LNCaP clone FGC (cell line): ENCODE data around the gene PHF20.
"Not testable (repeated sequence)": the region's sequence is repeated elsewhere in the genome, so short reads cannot be mapped to it uniquely, and the experiment has no call there.

Source experiments
- DNase-seq: peaks from one replicate; pipeline ENCODE4 v3.0.0-alpha.2; 2011; ENCODE audit warnings: low read depth
- H3K4me3 ChIP-seq: 2 replicates; pipeline ENCODE4 v1.5.1; 2011; ENCODE audit warnings: mild to moderate bottlenecking, low read depth, low read length, control low read depth
- CTCF ChIP-seq: IDR thresholded peaks from 2 replicates; pipeline ENCODE4 v1.5.1; 2012; ENCODE audit warnings: mild to moderate bottlenecking; ENCODE audit not compliant: control insufficient read depth, insufficient read depth; ENCODE audit errors: extremely low read depth

Gene PHF20

GRCh38 chr20:35991142-35991771, 219.4 kb downstream of the PHF20 start:
- TF ChIP-seq CTCF = peak; percentile 57
- no peak overlapping the region for H3K4me3 ChIP-seq
- DNase-seq = peak; percentile 96

DNA sequence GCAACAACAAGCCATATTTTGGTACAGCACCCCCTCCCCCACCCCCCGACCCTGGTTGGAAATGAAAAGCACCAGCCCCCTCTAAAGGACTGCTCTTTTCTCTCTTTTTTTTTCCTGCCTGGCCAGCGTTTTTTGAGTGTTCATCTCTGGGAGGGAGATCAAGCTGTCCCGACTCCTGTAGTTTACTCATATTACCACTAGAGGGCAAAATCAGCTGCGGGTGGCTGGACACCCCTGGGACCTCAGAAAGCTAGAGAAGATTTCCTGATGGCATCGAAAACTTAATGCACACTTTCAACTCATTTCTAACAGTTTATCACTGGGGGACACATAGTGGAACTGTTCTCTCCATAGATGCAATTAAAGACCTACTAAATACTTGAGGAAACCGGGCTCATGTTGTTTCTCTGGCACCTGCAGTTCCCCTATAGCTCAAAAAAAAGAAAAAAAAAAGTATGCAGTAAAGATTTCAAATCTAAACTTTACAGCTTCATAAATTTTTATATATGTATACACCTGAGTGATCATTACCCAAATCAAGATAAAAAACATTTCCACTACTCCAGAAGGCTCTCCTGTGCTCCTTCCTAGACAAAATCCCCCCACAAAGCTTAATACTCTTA, 221.0 kb downstream of the PHF20 start:
- no peak overlapping the region for H3K4me3 ChIP-seq
- no peak for DNase-seq
- peak; percentile 76 for TF ChIP-seq CTCF

DNA sequence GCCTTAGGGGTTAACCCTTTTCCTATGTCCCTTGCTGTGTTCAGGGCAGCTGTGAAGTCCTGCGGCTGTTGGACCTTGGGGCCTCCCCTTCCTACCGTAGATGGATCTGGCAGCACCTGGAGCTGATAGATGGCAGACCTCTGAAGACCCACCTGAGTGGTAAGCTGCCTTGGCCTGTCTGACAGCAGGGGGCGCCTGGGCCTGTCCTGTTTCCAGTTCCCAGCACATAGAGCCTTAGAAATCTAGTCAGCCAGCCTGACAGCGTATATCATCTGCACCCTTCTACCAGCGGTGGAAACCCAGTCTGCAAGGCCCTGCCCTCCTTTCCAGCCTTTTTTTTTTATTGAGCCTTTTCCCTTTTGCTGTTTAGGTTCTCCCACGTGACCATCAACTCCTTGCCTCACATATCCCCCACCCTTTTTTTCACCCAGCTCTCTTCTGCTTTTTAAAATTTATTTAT, 223.2 kb downstream of the PHF20 start:
- TF ChIP-seq CTCF = peak; percentile 82
- no peak overlapping the region for H3K4me3 ChIP-seq
- peak; percentile 56 for DNase-seq

DNA sequence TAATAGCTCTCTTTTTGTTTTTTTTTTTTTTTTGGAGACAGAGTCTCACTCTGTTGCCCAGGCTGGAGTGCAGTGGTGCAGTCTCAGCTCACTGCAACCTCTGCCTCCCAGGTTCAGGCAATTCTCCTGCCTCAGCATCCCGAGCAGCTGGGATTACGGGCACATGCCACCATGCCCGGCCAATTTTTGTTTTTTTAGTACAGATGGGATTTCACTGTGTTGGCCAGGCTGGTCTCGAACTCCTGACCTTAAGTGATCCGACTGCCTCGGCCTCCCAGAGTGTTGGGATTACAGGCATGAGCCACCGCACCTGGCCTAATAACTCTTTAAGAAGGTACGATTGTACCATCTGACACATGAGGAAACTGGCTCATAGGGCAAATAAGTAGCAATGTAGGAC, 224.7 kb downstream of the PHF20 start:
- DNase-seq = not testable (repeated sequence)

More for the DNA sequence above, 224.7 kb downstream of the PHF20 start:
- H3K4me3 ChIP-seq = not testable (repeated sequence)
